ENCODE results near the gene HPCA. TPM values are rescaled to one million over a fixed set of nuclear protein-coding genes. Genes with fewer than 3 reads are reported as not detected.

The HPCA gene
- total and polyA plus RNA-seq, 10 donors, result 0.29 to 0.33 (median 0.32) TPM; not detected in 7

GRCh38 chr1:32924881-32925344 lies 38.6 kb downstream of the HPCA start:
- intact Hi-C loops (cut with DNase I; ENCODE audit: low total_unique reads), result no loop called here
- Histone ChIP-seq H3K4me3 (peak overlapping the region in 3 of 8 donors; percentile 7 to 42 (median 12)), H3K27ac (peak overlapping the region in 2 of 8 donors; percentile 15 to 19), H3K36me3 (no peaks in the 10 kb centered on the region), H3K9me3 (no peaks in the 10 kb centered on the region), H3K27me3 (replicated peaks in 1 of 7) (peaks cover 0 to 69% (median 29%) of the 10 kb centered on the region in 7 donors), H3K4me1 (peaks cover 0 to 27% (median 13%) of the 10 kb centered on the region in 6 donors)
- DNase-seq, result no peak
- WGBS, 5 donors, result 6 to 12% (median 9%) methylated on average over 25 to 31 of the region's 31 CpGs
- TF ChIP-seq POLR2AphosphoS5 (IDR thresholded peaks at IDR 0.05) (peak in 1 of 3 donors; percentile 46), POLR2A (IDR thresholded peaks at IDR 0.05) (no peak)

- DNase-seq, result no peak
- peaks cover 0 to 25% (median 13%) of the 10 kb centered on the region in 6 donors for H3K4me1 ChIP-seq
- intact Hi-C loops (cut with DNase I; ENCODE audit: low total_unique reads), result no loop called here
- TF ChIP-seq POLR2A (IDR thresholded peaks at IDR 0.05), result no peak
- no peak overlapping the region for H3K4me3 ChIP-seq
- 21 to 24% (median 22%) methylated on average over 24 of the region's 24 CpGs for WGBS, 5 donors
- H3K36me3 ChIP-seq, result no peaks in the 10 kb centered on the region
- H3K9me3 ChIP-seq, result no peaks in the 10 kb centered on the region
- peaks cover 0 to 62% (median 25%) of the 10 kb centered on the region in 7 donors for H3K27me3 ChIP-seq (replicated peaks in 1 of 7)
- no peak overlapping the region for H3K27ac ChIP-seq
Observed at GRCh38 chr1:32925403-32926162, 39.3 kb downstream of the HPCA start.

- no peak overlapping the region for H3K27ac ChIP-seq
- no peaks in the 10 kb centered on the region for H3K36me3 ChIP-seq
- peaks cover 0 to 53% (median 20%) of the 10 kb centered on the region in 7 donors for H3K27me3 ChIP-seq (replicated peaks in 1 of 7)
- H3K9me3 ChIP-seq, result no peaks in the 10 kb centered on the region
- H3K4me3 ChIP-seq, result no peak overlapping the region
- 83 to 89% (median 88%) methylated on average over 6 of the region's 6 CpGs for WGBS, 5 donors
- H3K4me1 ChIP-seq, result peaks cover 0 to 25% (median 13%) of the 10 kb centered on the region in 6 donors
- no peak for DNase-seq
- intact Hi-C loops (cut with DNase I; ENCODE audit: low total_unique reads), result no loop called here
- TF ChIP-seq POLR2A (IDR thresholded peaks at IDR 0.05) (no peak), POLR2AphosphoS5 (IDR thresholded peaks at IDR 0.05) (no peak), CTCF (IDR thresholded peaks at IDR 0.05 in 8 of 11, conservative IDR thresholded peaks at IDR 0.05 in 3 of 11) (no peak)
Observed at GRCh38 chr1:32926562-32926961, 40.3 kb downstream of the HPCA start.

GRCh38 chr1:32927441-32927840 lies 41.1 kb downstream of the HPCA start:
- Histone ChIP-seq H3K9me3 (no peaks in the 10 kb centered on the region), H3K4me1 (peaks cover 0 to 25% (median 13%) of the 10 kb centered on the region in 6 donors), H3K27ac (no peak overlapping the region), H3K36me3 (no peaks in the 10 kb centered on the region), H3K4me3 (no peak overlapping the region), H3K27me3 (replicated peaks in 1 of 7) (peaks cover 0 to 44% (median 20%) of the 10 kb centered on the region in 7 donors)
- DNase-seq, result no peak
- intact Hi-C loops (cut with DNase I; ENCODE audit: low total_unique reads), result no loop called here
- TF ChIP-seq CTCF (IDR thresholded peaks at IDR 0.05 in 8 of 11, conservative IDR thresholded peaks at IDR 0.05 in 3 of 11) (no peak), POLR2A (IDR thresholded peaks at IDR 0.05) (no peak), POLR2AphosphoS5 (IDR thresholded peaks at IDR 0.05) (no peak)
- WGBS, 5 donors, result 77 to 92% (median 90%) methylated on average over 2 of the region's 2 CpGs

- Histone ChIP-seq H3K4me1 (peaks cover 0 to 26% (median 14%) of the 10 kb centered on the region in 6 donors), H3K9me3 (no peaks in the 10 kb centered on the region), H3K27me3 (replicated peaks in 1 of 7) (peaks cover 0 to 35% (median 20%) of the 10 kb centered on the region in 7 donors), H3K36me3 (no peaks in the 10 kb centered on the region), H3K4me3 (no peak overlapping the region), H3K27ac (no peak overlapping the region)
- TF ChIP-seq POLR2AphosphoS5 (IDR thresholded peaks at IDR 0.05) (no peak), POLR2A (IDR thresholded peaks at IDR 0.05) (no peak), CTCF (IDR thresholded peaks at IDR 0.05 in 8 of 11, conservative IDR thresholded peaks at IDR 0.05 in 3 of 11) (no peak)
- WGBS, 5 donors, result 89 to 98% (median 95%) methylated on average over 2 of the region's 2 CpGs
- no peak for DNase-seq
- intact Hi-C loops (cut with DNase I; ENCODE audit: low total_unique reads), result no loop called here
Observed at GRCh38 chr1:32928285-32928684, 42.0 kb downstream of the HPCA start.
